GM18502 (cell line): ENCODE measurements around the gene SCUBE3.

Source experiments
- ATAC-seq: cut with Tn5 transposase; IDR thresholded peaks from one replicate; pipeline ENCODE4 v1.9.1; 2021; ENCODE audit warnings: mild to moderate bottlenecking; ENCODE audit not compliant: unreplicated experiment, poor library complexity

The SCUBE3 gene

DNA sequence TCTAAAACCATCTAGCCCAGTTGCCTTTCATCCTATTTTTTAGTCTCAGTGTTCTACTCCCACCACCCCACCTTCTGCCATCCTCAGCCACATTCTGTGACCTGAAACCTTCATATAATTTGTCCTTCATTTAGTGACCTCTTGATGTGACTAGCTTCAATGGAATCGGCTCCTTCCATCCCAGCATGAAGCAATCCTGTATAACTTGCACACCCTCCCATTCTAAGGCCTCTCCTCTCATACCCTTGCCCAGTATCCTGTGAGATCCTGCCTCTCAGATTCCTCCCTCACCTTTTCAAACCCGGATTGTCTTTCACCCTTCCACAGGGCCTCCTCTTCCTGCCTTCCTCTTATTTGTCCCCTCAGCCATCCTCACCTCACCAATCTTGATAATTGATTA is 48.8 kb downstream of the SCUBE3 start:
- no peak for ATAC-seq

DNA sequence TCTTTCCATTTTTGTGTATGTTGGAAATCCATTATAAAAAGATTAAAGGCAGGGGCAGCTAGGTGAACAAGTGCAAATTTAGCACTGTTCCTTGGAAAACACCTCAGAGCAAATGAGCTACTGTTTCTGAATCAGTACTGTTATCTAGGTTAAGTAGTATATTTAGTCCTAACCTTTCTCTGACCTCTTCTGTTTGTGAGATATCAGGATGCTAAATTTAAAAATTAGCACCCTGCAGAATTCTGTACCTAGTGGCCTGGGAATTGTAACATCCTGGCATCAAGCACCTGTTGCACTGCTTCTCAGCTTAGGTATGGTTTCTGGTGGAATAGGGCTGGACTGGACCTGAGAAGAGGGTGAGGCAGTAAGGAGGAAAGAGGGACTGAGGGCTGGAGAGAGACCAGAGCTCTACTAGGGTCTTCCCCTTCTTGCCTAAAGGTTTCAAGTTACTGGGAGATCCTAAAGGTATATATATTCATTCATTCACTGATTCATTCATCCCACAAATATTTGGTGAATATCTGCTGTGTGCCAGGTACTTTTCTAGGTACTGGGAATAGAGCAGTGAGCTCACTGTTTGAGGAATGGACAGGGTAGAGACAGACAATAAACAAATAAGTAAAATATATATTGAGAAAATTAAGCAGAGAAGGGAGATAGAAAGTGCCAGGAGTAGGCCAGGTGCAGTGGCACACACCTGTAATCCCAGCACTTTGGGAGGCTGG is 51.0 kb downstream of the SCUBE3 start:
- ATAC-seq, result no peak

DNA sequence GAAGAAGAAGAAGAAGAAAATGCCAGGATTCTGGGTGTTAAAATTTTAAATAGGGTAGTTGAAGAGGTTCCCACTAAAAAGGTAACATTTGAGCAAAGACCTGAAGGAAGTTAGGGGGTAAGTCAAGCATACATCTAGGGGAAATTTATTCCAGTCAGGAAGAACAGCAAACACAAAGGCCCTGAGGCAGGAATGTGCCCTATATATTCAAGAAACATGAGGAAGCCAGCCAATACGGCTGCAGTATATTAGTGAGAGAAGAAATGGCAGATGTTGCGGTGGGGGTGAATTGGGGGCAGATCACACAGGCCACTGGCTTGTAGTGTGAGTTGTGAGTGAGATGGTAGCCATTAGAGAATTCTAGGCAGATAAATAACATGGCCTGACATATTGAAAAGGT is 51.8 kb downstream of the SCUBE3 start:
- ATAC-seq, result no peak

DNA sequence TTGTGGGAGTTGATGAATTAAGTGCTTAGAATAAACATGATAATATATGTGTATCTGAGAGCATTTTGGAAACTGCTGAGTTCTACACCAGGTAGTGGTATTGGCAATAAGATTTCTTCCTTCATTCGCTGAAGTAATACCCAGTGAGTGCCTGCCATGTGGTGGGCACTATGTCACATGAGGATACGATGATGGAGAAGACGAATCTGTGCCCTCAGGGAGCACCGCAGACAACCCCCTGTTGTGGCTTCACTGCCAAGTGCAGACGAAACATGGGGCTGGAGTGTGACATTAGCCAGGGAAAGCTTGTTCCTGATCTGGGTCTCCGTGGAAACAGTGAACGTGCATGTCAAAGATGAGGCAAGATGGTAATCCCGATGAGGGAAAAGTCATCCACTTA is 53.7 kb downstream of the SCUBE3 start:
- no peak for ATAC-seq

DNA sequence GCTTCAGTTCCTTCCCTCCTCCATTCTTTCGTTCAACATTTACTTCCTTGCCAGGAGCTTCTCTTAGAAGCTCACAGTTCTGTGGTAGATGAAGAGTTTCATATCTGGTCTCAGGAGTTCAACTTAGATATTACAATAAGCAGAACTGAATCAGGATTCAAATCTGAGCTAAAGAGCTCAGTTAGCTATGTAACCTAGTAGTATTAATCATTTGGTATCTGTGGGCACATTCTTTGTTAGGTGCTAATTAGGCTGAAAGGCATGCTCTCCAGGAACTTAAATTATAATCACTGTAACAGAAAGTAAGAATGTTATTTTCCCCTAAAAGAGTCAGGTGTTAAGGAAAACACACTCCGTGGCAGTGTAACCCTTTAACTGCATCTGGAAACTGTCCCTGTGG is 54.1 kb downstream of the SCUBE3 start:
- no peak for ATAC-seq

DNA sequence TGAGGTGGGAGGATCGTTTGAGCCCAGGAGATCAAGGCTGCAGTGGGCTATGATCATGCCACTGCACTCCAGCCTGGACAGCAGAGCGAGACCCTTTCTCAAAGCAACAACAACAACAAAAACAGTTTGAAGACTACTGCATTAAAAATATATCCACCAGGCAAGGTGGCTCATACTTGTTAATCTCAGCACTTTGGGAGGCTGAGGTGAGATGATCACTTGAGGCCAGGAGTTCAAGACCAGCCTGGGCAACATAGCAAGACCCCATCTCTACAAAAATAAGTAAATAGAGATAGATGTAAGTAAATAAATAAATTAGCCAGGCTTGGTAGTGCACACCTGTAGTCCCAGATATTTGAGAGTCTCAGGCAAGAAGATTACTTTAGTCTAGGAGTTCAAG is 58.2 kb downstream of the SCUBE3 start:
- no peak for ATAC-seq

DNA sequence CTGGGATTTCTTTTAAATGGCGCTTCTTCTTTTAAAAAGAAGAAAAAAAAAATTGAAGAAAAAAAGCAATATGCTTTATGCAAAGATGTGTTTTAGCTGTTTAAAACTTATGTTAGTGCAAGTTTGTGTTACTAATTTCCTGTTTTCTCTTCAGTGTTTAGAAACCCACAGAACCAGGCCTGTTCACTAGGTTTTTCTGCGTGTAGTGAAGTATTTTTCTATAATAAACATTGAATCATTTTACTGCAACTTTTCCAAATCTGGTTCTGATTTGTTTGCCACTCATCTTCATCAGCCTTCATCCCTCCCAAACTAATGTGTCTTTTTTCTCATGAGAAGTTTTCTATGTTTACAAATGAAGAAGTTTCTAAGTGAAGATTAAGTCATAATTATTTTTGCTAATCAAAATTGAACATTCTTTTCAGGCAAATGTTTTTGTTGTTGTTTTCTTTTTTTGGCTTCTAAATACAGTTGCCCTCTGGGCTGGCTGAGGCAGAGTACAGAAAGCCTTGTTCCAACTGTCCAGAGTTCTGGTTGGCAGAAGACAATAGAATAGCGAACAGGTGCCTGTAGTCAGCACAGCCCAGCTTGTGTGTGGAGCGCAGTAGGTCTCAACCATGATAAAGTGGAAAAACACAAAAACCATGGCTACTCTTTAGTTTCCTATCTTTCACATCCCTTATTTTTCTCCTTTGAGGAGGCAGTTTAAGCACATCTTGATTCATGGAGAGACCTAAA is 60.2 kb downstream of the SCUBE3 start:
- no peak for ATAC-seq

DNA sequence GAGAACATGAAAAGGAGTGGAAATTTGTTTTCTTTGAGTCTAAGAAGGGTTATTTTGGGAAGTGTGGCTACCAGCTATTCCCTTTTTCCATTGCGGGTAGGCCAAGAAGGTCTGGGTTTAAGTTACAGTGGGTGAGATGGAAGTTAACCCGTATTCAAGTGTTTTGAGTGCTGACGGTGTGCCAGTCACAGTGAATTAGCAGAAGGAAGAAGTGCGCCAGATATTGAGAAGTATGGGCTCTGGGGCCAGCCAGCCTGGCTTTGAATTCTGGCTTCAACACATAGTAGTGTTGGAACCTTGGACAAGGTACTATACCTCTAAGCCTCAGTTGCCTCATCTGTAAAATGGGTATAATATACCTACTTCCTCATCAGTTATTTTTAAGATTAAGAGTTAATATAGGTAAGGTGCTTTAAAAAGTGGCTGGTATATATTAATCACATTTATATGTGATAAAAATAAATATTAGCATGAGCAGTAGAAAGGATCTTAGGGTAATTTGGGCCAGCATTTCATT is 62.0 kb downstream of the SCUBE3 start:
- ATAC-seq, result no peak

DNA sequence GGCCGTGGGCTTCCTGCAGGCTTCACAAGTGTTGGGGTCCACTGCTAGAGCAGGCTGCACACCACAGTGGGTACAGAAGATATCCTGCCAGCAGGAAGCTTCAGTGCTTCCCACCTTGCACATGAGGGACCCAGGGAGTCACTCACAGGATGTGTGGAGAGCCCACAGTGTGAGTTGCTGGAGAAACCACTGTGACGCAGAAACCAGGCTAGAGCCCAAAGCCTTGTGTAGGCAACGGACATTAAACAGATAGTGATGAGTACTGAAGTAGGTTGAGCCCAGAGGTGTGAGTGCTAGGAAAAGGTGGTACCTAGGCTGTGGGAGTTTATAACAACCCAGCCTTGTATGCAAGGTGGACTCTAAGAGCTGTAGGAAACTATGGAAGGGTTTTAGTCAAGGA is 65.0 kb downstream of the SCUBE3 start:
- no peak for ATAC-seq

DNA sequence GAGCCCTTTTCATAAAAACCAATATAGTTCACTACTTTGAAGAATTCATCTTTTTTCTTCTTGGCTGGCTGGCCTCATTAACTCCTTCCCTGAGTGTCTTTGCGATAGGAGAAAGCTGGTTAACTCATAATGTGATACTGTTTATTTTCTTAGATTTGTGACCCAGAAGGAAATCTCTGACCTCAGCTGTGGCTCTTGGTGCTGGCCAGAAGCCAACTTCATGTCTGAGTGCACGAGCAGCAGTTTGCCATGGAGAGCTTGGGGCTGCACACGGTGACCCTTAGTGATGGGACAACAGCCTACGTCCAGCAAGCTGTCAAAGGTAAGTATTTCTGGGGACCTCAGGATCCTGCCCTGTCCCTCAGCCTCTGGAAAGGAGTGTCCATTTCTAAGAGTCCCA is 67.1 kb downstream of the SCUBE3 start:
- no peak for ATAC-seq

DNA sequence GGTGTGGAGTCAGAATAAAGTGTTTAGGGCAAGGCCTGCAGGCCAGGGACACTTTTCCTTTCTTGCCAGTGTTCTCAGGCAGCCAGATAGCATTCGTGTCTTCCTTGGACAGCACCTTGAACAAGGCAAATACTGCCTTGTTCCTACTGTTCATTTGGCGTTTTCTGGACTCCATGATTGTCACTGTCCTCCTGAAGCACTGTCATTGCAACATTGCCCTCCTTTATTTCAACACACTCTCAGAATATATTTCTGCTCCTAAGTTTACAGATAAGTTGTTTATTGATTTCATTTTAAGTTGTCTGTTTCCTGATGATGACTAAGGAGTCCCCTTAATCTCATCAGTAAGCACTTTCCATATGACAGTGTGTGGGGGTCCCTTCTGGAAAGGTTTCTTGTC is 68.7 kb downstream of the SCUBE3 start:
- ATAC-seq, result no peak

DNA sequence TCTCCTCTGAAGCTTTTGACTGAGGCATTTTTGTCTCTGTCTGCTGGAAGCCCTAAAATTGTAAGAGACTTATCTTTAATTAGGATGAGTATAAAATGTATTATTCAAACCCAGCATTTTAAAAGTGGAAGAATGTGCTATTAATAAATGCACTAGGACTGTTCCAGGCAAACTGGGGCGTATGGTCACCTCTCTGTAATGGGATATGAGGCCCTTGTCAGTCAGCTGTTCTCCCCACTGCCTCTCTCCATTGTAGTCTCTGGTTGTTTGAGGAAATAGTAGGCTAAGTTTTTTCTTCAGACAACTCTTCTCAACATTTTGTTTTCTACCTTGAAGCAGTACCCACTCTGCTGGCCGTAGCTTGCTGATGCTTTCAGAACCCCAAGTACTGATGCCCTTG is 69.6 kb downstream of the SCUBE3 start:
- ATAC-seq, result no peak

DNA sequence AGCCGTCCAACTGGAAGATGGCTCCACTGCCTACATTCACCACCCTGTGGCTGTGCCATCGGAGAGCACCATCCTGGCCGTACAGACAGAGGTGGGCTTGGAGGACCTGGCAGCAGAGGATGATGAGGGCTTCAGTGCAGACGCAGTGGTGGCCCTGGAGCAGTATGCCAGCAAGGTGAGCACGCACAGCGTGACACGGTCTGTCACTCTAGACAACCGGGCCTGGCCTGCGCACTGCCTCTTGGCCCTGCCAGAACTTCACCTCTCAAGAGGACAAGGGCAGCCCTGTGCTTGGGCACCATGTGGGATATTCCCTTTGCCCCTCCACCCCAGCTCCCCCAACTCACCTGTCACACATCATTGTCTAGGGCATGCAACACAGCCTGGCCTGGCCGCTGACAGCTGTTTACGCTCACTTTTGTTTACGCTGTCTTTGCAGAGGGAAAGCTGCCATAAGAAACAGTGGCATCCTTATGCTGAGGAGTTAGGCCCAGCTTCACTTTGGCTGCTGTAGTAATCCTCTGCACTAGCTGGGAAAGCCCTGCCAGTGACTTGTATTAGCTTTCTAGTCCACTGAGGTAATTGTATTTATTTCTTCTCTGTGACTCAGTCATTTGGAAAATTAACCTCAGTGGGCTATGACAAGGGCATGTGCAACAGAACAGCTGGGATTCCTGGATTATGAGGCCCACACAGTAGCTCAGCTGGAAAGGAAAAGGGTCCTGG is 74.1 kb downstream of the SCUBE3 start:
- ATAC-seq, result no peak

DNA sequence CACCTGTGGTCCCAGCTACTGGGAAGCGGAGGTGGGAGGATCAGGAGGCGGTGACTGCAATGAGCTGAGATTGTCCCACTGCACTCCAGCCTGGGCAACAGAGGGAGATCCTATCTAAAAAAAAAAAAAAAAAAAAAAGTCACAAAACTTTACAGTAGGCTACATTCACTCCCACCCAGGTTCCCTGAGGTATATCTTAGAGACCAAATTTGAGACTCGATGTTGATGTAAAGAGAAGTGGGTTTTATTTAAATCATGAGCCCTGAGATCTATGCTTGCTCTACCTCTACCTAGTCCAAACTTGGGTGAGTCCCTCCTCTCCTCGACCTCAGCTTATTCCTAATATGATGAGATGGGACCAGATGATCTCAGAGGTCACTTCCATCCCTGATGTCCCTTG is 75.1 kb downstream of the SCUBE3 start:
- ATAC-seq, result no peak

DNA sequence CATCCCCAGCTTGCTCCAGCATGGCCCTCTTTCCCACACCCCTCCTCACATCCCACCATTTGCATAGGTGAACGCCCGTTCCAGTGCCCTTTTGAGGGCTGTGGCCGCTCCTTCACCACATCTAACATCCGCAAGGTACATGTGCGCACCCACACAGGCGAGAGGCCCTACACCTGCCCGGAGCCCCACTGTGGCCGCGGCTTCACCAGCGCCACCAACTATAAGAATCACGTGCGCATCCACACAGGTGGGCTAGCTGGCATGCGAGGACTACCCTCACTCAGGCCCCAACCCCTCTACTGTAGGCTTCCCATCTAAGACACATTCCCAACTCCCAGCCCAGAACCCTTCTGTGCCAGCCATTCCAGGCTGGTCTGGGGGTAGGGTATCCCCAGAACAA is 77.7 kb downstream of the SCUBE3 start:
- no peak for ATAC-seq

DNA sequence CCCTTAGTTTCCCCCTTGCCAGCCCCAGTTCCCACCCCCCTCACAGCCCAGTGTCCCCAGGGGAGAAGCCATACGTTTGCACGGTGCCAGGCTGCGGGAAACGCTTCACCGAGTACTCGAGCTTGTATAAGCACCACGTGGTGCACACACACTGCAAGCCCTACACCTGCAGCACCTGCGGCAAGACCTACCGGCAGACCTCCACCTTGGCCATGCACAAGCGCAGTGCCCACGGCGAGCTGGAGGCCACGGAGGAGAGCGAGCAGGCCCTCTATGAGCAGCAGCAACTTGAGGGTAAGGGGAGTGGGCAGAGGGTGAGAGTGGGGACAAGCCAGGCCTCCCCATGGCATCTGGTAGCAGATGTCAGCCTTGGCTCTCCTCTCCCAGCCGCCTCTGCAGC is 78.7 kb downstream of the SCUBE3 start:
- ATAC-seq, result no peak

DNA sequence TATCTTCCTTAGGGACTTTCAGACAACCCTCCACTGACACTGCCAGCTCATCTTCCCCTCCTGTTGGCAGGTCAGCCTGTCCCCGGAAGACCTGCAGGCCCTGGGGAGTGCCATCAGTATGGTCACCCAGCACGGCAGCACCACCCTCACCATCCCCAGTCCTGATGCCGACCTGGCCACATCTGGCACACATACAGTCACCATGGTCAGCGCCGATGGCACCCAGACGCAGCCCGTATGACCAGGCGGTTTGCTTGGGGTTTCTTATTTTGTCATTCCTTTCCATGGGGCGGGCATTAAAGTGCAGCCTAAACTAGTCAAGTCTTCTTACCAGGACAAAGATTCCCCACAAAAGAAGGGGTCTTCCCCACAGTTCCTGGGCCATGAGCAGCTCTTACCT is 79.9 kb downstream of the SCUBE3 start:
- no peak for ATAC-seq

DNA sequence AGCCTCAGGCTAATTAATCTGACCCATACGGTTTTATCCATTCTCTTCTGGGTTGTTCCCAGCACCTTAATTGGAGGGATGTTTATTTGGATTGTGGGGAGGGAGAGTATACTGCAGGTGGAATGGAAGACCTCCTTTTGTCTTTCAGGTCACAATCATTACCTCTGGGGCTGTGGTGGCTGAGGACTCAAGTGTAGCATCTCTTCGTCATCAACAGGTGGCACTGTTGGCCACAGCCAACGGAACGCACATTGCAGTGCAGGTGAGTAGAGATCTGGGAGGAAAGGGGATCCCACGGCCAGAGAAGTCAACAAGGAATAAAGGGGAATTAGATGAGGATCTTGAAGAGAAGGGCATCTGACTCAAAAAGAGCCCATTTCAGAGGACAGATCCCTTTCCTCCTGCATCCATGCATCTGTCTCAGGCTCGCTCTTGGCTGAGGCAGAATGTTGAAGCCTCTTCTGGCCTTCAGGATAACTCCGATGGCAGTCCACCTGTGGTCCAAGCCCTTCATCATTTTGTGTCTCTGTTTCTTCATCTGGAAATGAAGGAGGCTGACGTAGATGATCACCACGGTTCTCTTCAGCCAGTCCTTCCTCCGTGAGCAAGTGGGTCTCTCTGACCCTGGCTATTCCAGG is 80.7 kb downstream of the SCUBE3 start:
- ATAC-seq, result no peak

DNA sequence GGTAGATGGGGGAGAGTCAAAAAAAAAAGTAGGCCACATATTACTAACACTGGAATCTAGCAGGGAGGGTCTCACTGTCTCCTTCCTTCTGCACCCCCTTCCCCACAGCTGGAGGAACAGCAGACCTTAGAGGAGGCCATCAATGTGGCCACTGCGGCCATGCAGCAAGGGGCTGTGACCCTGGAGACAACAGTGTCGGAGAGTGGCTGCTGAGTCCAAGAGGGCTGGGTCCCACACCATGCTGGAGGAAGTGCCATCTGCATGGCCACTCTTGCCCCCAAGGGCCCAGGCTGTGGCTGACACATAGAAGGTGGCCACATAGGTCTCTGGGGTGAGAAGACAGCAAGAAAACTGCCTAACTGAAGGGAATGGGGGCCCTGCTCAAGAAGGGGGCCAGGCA is 81.3 kb downstream of the SCUBE3 start:
- no peak for ATAC-seq

DNA sequence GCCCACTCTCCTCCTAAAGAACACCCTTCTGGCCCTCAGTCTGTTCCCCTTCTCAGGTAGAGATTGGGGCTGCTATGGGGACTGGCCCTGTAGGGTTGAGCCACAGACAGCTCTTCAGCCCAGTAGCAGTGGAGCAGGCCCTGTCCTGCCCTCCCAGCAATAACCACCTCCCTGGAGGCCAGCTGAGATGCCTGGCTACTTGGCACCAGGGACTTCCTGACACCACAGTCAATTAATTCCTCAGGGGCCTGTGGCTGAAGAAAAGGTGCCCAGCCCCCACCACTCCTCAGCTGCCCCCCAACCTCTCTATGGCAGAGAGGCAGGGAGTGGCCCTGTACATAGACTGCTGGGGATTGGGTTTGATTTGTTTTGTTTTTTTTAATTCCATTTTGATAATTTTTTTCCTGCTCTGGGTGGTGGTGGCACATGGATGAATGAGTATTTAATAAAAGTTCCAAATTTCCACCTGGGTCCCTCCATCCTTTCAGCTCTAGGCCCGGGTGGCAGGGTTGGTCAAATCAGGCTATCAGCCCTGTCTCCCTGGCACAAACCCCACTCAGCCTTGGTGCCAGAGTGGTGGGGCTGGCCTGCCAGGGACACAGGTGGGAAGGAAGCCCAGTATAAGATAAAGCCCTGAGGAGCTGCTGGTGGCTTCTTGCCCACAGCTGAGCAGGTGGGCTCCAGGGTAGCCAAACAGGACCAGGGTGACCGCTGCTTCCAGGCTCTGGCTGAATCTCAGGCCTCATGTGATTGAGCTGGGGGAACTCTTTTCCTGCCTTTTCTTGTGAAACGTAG is 82.0 kb downstream of the SCUBE3 start:
- no peak for ATAC-seq
